Colon (tissue), 2 donors: ENCODE results near the gene CSTA.
A peak's percentile ranks its signal among the peaks of the same experiment; 100 is the strongest.

Experiments
- FAIRE-seq: peaks from 2 replicates; lab custom pipeline; 2012; peaks lifted over from hg19 to GRCh38; lab: Jason Lieb, UNC
- donor health status: control.
- donor health status: control.

CSTA gene

GRCh38 chr3:122322095-122323075 is 2.7 kb upstream of the CSTA start:
- no peak for FAIRE-seq

- FAIRE-seq, result no peak
Observed at GRCh38 chr3:122325769-122326168, 721 bp downstream of the CSTA start.

DNA sequence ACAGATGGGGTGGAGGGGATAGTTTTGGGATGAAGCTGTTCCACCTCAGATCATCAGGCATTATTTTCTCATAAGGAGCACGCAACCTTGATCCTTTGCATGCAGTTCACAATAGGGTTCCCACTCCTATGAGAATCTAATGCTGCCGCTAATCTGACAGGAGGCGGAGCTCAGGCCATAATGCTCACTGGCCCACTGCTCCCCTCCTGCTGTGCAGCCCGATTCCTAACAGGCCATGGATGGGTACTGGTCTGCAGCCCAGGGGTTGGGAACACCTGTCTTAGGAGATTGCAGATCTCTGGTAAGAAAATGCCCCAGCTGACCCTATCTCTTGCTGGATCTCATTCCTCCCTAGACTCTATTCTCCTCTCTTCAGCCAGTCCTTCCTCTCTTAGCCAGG is 6.8 kb downstream of the CSTA start:
- no peak for FAIRE-seq

GRCh38 chr3:122332551-122332950 is 7.5 kb downstream of the CSTA start:
- FAIRE-seq, result no peak

DNA sequence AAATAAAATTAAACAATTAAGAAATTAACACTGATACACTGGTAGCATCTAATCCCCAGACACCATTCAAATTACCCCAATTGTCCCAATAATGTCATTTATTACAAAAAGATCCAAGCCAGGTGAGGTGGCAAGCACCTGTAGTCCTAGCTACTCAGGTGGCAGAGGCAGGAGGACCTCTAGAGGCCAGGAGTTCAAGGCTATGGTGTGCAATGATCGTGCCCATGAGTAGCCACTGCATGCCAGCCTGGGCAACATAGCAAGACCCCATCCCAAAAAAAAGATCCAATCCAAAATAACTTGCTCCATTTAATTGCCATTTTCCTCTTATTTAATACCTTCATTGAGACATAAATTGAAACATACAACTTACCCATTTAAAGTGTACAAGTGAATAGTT is 17.8 kb downstream of the CSTA start:
- FAIRE-seq, result no peak

DNA sequence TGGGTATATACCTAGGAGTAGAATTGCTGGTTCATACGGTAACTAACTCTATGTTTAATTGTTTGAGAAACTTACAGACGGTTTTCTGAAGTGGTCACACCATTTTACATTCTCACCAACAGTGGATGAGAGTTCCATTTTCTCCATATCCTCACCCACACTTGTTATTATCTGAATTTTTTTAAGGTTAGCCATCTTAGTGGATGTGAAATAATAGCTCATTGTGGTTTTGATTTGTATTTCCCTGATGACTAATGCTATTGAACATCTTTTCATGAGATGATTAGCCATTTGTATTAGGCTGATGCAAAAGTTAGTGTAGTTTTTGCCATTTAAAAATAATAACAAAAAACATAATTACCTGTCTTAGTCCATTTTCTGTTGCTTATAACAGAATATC is 18.6 kb downstream of the CSTA start:
- no peak for FAIRE-seq

DNA sequence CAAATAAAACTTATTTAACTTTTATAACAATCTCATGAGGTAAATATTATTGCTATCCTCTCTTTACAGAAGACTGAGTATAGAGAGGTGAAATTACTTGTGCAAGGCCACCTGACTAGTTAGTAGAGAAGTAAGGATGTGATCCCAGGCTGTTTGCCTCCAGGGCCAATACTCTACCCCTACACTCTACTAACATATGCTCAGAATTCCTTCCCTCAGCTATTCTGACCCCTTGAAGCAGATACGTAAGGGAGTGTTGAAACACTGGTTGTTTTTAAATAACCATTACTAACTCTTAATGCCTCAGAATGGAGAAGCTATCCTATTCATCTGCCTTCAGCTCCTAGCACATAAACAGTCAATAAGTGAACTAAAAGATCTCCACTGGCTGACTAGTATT is 24.1 kb downstream of the CSTA start:
- FAIRE-seq, result no peak

- FAIRE-seq, result peak; percentile 80
Observed at GRCh38 chr3:122350814-122351418, 25.9 kb downstream of the CSTA start.

GRCh38 chr3:122351612-122352011 is 26.6 kb downstream of the CSTA start:
- peak; percentile 49 for FAIRE-seq

- FAIRE-seq, result no peak
Observed at GRCh38 chr3:122353215-122353614, 28.2 kb downstream of the CSTA start.

GRCh38 chr3:122353893-122354401 is 28.9 kb downstream of the CSTA start:
- no peak for FAIRE-seq

- no peak for FAIRE-seq
Observed at GRCh38 chr3:122355612-122356011, 30.6 kb downstream of the CSTA start.

- FAIRE-seq, result no peak
Observed at GRCh38 chr3:122356402-122356801, 31.4 kb downstream of the CSTA start.

DNA sequence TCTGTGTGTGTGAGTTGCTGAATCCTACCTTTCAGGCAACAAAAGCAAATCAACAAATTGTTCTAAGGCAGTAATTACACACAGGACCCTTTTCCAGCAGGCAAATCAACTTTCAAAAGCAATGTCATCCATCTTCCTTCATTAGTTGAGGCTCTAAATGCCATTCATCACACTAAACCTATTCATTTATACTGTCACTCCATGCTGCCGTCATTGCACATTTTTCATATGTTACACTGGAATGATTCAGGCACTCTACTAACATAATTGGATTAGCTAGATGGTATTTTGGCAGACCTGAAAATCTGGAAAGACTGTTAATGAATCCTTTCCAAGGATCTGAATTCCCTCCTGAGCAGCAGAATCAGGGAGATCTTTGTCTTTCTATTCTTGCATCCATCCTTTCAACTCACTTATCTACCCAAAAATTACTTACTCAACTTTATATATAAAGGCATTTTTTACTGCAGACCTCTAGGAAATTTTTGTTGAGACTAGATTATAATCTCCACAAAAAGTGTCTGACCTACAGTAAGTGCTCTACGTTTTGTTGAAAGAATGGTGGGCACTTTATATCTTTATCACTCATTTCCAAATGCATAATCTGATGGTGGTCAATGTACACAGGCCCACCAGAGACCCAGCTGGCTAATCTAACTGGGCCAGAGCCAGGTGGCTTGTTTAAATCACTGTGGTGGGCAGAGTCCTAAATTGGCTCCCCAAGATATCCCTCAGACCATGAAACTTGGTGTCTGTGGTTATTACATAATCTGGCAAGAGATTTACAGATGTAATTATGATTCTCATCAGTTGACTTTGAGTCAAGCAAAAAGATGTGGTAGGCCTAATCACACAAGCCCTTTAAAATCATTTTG is 33.0 kb downstream of the CSTA start:
- no peak for FAIRE-seq

- no peak for FAIRE-seq
Observed at GRCh38 chr3:122358703-122359032, 33.6 kb downstream of the CSTA start.

GRCh38 chr3:122362026-122362425 is 37.0 kb downstream of the CSTA start:
- peak; percentile 53 for FAIRE-seq

DNA sequence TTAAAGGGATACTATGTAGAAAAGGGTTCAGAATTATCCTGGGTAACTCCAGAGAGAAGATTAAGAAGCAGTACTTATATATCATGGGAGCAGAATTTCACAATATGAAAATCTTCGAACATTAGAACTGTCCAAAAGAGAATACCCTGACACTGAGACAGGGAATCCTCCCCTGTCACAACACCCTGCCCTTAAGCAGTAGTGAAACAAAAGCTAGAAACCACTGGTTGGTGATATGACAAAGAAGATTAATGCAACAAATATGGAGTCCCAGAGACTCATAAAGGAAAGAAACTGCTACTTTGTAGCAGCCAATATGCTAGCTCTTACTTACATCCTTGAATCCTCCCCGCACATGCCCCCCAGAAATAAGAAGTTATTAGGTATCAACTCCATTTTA is 39.4 kb downstream of the CSTA start:
- no peak for FAIRE-seq

GRCh38 chr3:122365073-122365472 is 40.0 kb downstream of the CSTA start:
- FAIRE-seq, result no peak

DNA sequence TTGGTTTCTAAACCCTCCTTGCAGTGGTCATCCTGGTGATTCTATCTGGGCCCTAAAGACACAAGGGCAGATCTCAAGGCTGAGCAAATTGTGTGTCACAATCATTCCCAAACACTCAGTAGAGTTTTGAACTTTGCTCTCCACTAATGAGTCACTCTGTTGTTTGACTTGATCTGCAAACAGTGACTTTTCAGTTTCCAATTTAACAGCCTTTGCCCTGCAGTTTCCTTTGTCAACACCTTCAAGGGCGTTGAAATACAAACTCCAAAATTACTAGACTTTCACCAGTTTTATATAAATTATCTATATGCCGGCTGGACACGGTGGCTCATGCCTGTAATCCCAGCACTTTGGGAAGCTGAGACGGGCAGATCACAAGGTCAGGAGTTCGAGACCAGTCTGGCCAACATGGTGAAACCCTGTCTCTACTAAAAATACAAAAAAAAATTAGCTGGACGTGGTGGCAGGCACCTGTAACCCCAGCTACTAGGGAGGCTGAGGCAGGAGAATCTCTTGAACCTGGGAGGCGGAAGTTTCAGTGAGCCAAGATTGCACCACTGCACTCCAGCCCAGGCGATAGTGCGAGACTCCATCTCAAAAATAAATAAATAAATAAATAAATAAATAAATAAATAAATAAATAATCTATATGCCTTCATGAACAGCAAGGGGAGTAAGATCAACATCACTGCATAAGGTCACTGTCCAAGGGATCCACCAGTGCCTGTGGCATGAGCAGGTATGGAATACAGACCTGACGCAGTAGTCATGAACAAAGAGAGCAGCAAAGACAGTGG is 40.7 kb downstream of the CSTA start:
- peak; percentile 75 for FAIRE-seq

DNA sequence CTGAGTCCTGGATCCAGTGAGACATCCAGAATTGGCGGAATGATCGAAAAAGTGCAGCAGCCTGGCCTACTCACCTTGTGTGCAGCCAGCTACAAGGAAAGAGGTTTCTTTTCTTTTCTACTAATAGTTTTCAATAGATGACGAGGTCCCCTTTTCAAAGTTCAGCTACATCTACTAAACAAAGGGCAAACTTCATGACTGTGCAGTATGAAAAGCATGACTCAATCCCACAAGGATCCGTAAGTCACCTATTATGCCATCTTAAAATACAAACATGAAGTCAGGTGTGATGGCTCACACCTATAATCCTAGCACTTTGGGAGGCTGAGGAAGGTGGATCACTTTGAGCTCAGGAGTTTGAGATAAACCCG is 41.3 kb downstream of the CSTA start:
- FAIRE-seq, result no peak

DNA sequence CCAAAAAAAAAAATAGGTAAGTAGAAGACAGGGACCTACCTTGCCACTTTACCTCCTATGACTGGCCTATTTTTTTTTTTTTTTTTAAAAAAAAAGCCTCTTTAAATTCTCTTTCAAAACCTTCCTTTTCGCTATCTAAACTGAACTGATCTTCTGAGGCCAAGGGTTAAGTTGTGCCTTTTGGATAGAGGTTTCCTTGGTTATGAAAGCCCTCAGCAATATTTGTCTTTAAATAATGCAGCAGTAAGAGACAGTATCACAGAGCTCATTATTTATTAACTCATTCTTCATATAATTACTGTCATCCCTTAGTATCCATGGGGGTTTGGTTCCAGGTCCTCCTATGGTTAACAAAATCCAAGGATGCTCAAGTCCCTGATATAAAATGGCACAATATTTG is 49.0 kb downstream of the CSTA start:
- FAIRE-seq, result no peak

DNA sequence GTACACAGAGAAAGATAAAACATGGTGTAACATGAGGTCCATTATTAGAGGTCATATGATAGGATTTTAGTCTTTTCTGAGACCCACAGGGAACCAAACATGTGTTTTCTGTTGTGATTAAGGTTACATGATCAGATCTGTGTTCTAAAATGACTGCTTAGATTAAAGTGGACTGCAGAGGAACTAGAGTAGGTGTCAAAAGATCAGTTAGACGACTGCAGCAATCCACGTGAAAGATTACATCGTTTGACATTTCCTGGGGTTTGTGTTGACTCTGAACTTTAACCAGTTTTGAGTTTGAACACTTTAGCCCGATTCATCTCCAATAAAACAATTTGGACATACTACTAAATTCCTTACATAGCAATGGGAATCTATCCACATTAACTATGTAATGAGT is 52.9 kb downstream of the CSTA start:
- FAIRE-seq, result no peak
